ENCODE data around the gene FAM98A. TPM values are rescaled to one million over a fixed set of nuclear protein-coding genes. Genes with fewer than 3 reads are reported as not detected.

FAM98A gene
- total RNA-seq, 1 experiment from 2014 or later = 91.1 TPM

DNA sequence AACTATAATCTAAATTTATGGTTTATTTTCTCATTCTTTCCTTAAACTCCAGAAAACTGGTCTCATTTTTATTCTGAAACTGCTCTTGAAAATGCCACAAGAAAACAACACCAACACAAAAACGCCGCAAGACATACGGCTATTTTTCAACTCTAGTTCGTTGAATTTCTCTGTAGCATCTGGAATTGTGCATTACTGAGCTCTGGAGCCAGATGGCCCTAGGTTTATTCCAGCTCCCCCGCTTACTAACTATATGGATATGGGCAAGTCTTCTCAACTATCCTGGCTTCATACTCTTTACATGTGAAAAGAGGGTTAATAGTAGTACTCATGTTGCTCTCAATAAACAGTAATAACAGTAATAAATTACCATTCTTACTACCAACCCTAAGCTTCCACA is 19.9 kb downstream of the FAM98A start:
- no peak overlapping the region for H3K27ac Mint-ChIP-seq
- ATAC-seq (no peak), DNase-seq (ENCODE audit: low spot score) (no peak)
- H3K36me3 Mint-ChIP-seq = no peaks in the 10 kb centered on the region; the same call in none of the 2 replicates
- ChIA-PET CTCF (interaction anchor here (0.9 kb wide), 1 partner anchor 166 kb away, joined by 4 read pairs; no protein-coding TSS in a partner anchor), POLR2A (no interaction called here)
- H3K9me3 Mint-ChIP-seq = no peaks in the 10 kb centered on the region
- no peaks in the 10 kb centered on the region for H3K27me3 Mint-ChIP-seq (ENCODE audit: low read depth)
- no peak overlapping the region for H3K4me3 Mint-ChIP-seq
- peaks cover 57% of the 10 kb centered on the region for H3K4me1 Mint-ChIP-seq
- TF ChIP-seq, protein P1, sequence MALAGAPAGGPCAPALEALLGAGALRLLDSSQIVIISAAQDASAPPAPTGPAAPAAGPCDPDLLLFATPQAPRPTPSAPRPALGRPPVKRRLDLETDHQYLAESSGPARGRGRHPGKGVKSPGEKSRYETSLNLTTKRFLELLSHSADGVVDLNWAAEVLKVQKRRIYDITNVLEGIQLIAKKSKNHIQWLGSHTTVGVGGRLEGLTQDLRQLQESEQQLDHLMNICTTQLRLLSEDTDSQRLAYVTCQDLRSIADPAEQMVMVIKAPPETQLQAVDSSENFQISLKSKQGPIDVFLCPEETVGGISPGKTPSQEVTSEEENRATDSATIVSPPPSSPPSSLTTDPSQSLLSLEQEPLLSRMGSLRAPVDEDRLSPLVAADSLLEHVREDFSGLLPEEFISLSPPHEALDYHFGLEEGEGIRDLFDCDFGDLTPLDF (CRISPR knock-in tag; IDR thresholded peaks at IDR 0.05) = no peak
- TF ChIP-seq, protein P2, sequence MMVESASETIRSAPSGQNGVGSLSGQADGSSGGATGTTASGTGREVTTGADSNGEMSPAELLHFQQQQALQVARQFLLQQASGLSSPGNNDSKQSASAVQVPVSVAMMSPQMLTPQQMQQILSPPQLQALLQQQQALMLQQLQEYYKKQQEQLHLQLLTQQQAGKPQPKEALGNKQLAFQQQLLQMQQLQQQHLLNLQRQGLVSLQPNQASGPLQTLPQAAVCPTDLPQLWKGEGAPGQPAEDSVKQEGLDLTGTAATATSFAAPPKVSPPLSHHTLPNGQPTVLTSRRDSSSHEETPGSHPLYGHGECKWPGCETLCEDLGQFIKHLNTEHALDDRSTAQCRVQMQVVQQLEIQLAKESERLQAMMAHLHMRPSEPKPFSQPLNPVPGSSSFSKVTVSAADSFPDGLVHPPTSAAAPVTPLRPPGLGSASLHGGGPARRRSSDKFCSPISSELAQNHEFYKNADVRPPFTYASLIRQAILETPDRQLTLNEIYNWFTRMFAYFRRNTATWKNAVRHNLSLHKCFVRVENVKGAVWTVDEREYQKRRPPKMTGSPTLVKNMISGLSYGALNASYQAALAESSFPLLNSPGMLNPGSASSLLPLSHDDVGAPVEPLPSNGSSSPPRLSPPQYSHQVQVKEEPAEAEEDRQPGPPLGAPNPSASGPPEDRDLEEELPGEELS (CRISPR knock-in tag; IDR thresholded peaks at IDR 0.05) = no peak
- TF ChIP-seq, protein P3, sequence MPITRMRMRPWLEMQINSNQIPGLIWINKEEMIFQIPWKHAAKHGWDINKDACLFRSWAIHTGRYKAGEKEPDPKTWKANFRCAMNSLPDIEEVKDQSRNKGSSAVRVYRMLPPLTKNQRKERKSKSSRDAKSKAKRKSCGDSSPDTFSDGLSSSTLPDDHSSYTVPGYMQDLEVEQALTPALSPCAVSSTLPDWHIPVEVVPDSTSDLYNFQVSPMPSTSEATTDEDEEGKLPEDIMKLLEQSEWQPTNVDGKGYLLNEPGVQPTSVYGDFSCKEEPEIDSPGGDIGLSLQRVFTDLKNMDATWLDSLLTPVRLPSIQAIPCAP (CRISPR knock-in tag; IDR thresholded peaks at IDR 0.05) = no peak
- no peak for TF ChIP-seq GABPB1 (CRISPR knock-in tag; IDR thresholded peaks at IDR 0.05)

DNA sequence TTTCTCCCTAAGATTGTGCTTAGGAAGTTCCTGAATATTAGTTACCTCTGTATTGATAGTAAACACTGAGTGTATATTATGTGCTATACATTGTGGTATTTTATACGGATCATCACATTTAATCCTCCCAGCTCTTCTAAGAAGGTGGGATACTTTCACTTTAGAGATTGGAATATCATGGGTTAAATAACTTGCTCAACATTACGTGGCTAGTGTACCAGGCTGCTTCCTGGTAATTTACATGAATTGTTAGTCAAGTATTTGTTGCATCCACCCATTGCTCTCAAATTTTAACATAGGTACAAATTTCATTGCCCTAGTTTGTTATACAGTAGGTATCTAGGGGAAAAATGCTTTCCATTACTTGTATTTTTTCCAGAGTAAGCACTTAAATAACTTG is 21.4 kb downstream of the FAM98A start:
- ChIA-PET POLR2A (no interaction called here), CTCF (interaction anchor here (0.6 to 1.0 kb wide), 2 partner anchors 93 to 182 kb away, joined by 3 read pairs; no protein-coding TSS in a partner anchor)
- Mint-ChIP-seq H3K27me3 (ENCODE audit: low read depth) (no peaks in the 10 kb centered on the region), H3K4me3 (no peak overlapping the region), H3K27ac (0 out of 2 replicates have a peak overlapping the region, but pooled peaks have one; percentile 41), H3K4me1 (peaks cover 48% of the 10 kb centered on the region), H3K36me3 (no peaks in the 10 kb centered on the region; the same call in 1 of the 2 replicates), H3K9me3 (no peaks in the 10 kb centered on the region)
- ATAC-seq (no peak), DNase-seq (ENCODE audit: low spot score) (no peak)
- TF ChIP-seq NR2C2 (CRISPR knock-in tag; IDR thresholded peaks at IDR 0.05) (no peak), SMAD4 (CRISPR knock-in tag; IDR thresholded peaks at IDR 0.05) (no peak), MXD4 (CRISPR knock-in tag; IDR thresholded peaks at IDR 0.05; ENCODE audit: borderline replicate concordance) (no peak), ZNF138 (CRISPR knock-in tag; conservative IDR thresholded peaks at IDR 0.05) (no peak), ZNF219 (CRISPR knock-in tag; IDR thresholded peaks at IDR 0.05; ENCODE audit: borderline replicate concordance) (no peak), ZBTB21 (CRISPR knock-in tag; IDR thresholded peaks at IDR 0.05; ENCODE audit: borderline replicate concordance) (no peak), RORB (CRISPR knock-in tag; IDR thresholded peaks at IDR 0.05) (no peak), NFE2L1 (CRISPR knock-in tag; IDR thresholded peaks at IDR 0.05) (no peak), EMX1 (CRISPR knock-in tag; IDR thresholded peaks at IDR 0.05) (no peak), ELF4 (CRISPR knock-in tag; IDR thresholded peaks at IDR 0.05; ENCODE audit: low read depth) (no peak), MYBL2 (CRISPR knock-in tag; IDR thresholded peaks at IDR 0.05) (no peak)
- TF ChIP-seq, protein P4, sequence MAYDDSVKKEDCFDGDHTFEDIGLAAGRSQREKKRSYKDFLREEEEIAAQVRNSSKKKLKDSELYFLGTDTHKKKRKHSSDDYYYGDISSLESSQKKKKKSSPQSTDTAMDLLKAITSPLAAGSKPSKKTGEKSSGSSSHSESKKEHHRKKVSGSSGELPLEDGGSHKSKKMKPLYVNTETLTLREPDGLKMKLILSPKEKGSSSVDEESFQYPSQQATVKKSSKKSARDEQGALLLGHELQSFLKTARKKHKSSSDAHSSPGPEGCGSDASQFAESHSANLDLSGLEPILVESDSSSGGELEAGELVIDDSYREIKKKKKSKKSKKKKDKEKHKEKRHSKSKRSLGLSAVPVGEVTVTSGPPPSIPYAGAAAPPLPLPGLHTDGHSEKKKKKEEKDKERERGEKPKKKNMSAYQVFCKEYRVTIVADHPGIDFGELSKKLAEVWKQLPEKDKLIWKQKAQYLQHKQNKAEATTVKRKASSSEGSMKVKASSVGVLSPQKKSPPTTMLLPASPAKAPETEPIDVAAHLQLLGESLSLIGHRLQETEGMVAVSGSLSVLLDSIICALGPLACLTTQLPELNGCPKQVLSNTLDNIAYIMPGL (CRISPR knock-in tag; IDR thresholded peaks at IDR 0.05) = no peak
- TF ChIP-seq, protein P5, sequence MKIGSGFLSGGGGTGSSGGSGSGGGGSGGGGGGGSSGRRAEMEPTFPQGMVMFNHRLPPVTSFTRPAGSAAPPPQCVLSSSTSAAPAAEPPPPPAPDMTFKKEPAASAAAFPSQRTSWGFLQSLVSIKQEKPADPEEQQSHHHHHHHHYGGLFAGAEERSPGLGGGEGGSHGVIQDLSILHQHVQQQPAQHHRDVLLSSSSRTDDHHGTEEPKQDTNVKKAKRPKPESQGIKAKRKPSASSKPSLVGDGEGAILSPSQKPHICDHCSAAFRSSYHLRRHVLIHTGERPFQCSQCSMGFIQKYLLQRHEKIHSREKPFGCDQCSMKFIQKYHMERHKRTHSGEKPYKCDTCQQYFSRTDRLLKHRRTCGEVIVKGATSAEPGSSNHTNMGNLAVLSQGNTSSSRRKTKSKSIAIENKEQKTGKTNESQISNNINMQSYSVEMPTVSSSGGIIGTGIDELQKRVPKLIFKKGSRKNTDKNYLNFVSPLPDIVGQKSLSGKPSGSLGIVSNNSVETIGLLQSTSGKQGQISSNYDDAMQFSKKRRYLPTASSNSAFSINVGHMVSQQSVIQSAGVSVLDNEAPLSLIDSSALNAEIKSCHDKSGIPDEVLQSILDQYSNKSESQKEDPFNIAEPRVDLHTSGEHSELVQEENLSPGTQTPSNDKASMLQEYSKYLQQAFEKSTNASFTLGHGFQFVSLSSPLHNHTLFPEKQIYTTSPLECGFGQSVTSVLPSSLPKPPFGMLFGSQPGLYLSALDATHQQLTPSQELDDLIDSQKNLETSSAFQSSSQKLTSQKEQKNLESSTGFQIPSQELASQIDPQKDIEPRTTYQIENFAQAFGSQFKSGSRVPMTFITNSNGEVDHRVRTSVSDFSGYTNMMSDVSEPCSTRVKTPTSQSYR (CRISPR knock-in tag; IDR thresholded peaks at IDR 0.05) = no peak
- TF ChIP-seq, protein P6, sequence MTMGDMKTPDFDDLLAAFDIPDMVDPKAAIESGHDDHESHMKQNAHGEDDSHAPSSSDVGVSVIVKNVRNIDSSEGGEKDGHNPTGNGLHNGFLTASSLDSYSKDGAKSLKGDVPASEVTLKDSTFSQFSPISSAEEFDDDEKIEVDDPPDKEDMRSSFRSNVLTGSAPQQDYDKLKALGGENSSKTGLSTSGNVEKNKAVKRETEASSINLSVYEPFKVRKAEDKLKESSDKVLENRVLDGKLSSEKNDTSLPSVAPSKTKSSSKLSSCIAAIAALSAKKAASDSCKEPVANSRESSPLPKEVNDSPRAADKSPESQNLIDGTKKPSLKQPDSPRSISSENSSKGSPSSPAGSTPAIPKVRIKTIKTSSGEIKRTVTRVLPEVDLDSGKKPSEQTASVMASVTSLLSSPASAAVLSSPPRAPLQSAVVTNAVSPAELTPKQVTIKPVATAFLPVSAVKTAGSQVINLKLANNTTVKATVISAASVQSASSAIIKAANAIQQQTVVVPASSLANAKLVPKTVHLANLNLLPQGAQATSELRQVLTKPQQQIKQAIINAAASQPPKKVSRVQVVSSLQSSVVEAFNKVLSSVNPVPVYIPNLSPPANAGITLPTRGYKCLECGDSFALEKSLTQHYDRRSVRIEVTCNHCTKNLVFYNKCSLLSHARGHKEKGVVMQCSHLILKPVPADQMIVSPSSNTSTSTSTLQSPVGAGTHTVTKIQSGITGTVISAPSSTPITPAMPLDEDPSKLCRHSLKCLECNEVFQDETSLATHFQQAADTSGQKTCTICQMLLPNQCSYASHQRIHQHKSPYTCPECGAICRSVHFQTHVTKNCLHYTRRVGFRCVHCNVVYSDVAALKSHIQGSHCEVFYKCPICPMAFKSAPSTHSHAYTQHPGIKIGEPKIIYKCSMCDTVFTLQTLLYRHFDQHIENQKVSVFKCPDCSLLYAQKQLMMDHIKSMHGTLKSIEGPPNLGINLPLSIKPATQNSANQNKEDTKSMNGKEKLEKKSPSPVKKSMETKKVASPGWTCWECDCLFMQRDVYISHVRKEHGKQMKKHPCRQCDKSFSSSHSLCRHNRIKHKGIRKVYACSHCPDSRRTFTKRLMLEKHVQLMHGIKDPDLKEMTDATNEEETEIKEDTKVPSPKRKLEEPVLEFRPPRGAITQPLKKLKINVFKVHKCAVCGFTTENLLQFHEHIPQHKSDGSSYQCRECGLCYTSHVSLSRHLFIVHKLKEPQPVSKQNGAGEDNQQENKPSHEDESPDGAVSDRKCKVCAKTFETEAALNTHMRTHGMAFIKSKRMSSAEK (CRISPR knock-in tag; IDR thresholded peaks at IDR 0.05; ENCODE audit: borderline replicate concordance) = no peak
- TF ChIP-seq, protein P1 (CRISPR knock-in tag; IDR thresholded peaks at IDR 0.05) = no peak
- TF ChIP-seq, protein P7, sequence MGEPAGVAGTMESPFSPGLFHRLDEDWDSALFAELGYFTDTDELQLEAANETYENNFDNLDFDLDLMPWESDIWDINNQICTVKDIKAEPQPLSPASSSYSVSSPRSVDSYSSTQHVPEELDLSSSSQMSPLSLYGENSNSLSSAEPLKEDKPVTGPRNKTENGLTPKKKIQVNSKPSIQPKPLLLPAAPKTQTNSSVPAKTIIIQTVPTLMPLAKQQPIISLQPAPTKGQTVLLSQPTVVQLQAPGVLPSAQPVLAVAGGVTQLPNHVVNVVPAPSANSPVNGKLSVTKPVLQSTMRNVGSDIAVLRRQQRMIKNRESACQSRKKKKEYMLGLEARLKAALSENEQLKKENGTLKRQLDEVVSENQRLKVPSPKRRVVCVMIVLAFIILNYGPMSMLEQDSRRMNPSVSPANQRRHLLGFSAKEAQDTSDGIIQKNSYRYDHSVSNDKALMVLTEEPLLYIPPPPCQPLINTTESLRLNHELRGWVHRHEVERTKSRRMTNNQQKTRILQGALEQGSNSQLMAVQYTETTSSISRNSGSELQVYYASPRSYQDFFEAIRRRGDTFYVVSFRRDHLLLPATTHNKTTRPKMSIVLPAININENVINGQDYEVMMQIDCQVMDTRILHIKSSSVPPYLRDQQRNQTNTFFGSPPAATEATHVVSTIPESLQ (CRISPR knock-in tag; IDR thresholded peaks at IDR 0.05) = no peak

Measured in WTC11 (cell line).